ENCODE results near the gene HSF5.

GRCh38 chr17:58382108-58382871, 105.9 kb downstream of the HSF5 start:
- TF ChIP-seq POLR2A (IDR thresholded peaks at IDR 0.05) (no peak), CTCF (IDR thresholded peaks at IDR 0.05) (no peak)

Measured in Peyer's patch (tissue), 4 donors.